Stimulated activated CD8-positive, alpha-beta memory T cell treated with anti-CD3 and anti-CD28 coated beads, Interleukin-2, amount 100 ng/mL, for 48 hours (primary cell): ENCODE measurements around the gene SNRNP200.

Source experiments
- DNase-seq, 2 donors: peaks; one replicate each; pipeline ENCODE4 v3.0.0-alpha.2; 2020; ENCODE audit warnings: low read depth in 2 of 2

SNRNP200 gene

GRCh38 chr2:96251721-96252292 is 53.5 kb downstream of the SNRNP200 start:
- no peak for DNase-seq

DNA sequence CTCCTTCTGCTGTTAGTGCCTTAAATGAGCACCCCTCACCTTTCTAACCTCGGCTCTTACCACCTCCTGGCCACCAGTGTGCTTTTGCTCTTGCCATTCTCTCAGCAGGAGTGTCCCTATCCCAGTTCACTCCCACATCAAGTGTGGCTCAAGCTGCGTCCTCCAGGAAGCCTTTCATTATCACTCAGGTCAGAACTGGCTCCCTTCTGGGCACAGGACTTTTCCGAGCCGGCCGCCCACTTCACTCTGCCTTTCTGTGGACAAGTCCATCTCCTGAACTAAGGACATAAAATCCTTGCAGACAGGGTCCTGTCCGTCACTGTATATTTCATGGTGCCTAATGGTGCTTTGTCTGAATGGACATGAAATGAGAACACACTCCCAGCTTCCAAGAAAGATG is 55.2 kb downstream of the SNRNP200 start:
- no peak for DNase-seq

- no peak for DNase-seq
Measured at GRCh38 chr2:96249654-96250053, 55.7 kb downstream of the SNRNP200 start.

GRCh38 chr2:96248624-96249023 is 56.7 kb downstream of the SNRNP200 start:
- DNase-seq = no peak

GRCh38 chr2:96247896-96248295 is 57.5 kb downstream of the SNRNP200 start:
- DNase-seq = no peak

DNA sequence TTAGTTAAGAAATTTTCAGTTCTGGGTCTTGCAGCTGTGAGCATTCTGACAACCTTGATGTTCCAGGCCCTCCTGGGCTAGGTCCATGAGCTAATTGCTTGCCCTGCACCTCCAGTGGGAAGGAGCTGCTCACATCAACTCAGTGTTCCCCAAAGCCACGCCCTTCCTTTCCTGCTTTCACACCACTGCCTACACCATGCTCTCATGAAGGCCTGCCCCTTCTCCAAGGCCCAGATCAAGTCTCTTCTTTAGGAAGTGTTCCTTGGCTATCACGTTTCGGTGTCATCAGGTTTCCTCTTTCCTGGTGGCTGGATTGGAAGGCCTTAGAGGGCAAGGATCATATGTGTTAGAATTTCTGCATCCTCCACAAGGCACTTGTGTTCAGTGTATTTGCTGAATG is 58.3 kb downstream of the SNRNP200 start:
- no peak for DNase-seq

DNA sequence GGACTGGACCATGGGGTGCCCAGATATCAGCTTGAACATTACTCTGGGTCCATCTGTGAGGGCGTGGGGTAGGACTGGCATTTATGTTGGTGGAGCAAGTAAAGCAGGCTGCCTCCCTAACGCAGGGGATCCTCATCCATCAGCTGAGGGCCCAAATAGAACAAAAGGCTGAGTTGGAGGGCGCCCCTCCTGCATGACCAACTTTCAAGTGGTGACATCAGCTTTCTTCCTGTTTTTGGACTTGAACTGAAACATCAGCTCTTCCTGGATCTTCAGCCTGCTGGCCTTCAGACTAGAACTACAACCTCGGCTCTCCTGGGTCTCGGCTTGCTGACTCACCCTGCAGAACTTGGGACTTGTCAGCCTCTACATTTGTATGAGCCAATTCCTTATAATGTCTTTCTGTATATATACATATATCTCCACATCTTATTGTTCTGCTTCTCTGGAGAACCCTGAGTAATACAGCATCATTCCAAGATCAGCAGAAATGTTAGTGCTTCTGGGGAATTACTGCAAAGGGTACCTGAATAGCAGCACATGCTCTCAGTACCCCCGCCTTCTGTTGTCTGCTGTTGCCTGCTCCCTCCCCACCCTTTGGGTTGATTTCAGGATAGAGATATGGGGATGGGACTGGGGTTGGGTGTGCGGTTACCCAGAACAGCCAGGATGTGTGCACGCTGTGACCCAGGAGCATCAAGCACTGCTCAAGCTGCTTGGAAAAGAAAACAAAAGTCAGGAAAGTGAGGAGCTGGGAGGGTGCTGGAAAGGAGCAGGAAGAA is 59.5 kb downstream of the SNRNP200 start:
- DNase-seq = no peak

GRCh38 chr2:96243843-96244242 is 61.5 kb downstream of the SNRNP200 start:
- DNase-seq = no peak

GRCh38 chr2:96241900-96242611 is 63.3 kb downstream of the SNRNP200 start:
- DNase-seq = peak; percentile 27 to 47

GRCh38 chr2:96241227-96241626 is 64.1 kb downstream of the SNRNP200 start:
- no peak for DNase-seq

DNA sequence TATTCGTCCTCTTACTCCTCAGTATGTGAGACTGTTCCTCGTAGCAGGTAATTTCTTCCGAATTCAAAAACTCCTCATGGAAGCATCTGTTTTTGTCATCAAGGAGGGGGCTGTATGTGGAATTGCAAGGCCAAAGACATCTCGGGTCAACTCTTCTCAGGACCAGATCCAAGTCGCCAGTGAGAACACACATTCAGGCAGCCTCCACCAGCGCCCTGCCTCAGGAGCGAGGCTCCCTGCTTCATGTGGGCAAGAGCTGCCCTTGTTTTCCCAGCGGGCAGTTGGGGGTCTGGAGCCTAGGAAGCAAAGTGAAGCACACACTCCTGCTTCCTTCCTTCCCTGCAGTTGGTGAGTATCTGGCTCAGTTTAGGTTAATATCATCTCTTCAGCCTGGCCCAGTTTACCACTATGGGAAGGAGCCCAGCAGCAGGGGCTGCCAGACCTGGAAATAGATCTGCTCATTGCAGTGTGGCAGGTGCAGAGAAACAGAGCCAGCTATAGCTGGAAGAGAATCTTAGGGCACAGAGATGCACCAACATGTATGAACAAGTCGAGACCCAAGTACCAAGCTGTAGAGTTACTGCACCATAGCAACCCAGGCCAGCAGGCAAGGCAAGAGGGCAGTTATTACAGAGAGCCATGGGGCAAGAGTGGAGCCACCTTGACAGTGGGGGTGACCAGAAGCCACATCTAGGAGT is 64.9 kb downstream of the SNRNP200 start:
- DNase-seq = no peak

GRCh38 chr2:96239745-96240264 is 65.5 kb downstream of the SNRNP200 start:
- no peak for DNase-seq

- no peak for DNase-seq
Measured at GRCh38 chr2:96239091-96239490, 66.3 kb downstream of the SNRNP200 start.

DNA sequence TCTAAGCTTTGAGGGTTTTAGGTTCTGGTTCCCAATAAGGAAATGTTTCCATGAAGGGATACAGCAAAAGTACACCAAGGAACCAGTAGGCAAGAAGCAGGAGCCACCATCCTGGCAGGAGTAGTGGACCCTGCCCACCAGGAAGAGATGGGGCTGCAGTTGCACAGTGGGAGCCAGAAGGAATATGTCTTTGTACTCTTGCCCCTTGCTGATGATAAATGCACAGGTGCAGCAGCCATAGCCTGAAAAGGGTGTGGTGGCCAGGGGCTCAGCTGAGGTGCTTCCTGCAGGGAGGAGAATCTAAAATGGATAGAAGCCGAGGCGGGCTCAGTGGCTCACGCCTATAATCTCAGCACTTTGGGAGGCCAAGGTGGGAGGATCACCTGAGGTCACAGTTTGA is 67.1 kb downstream of the SNRNP200 start:
- DNase-seq = no peak

- DNase-seq = no peak
Measured at GRCh38 chr2:96236882-96237281, 68.5 kb downstream of the SNRNP200 start.

DNA sequence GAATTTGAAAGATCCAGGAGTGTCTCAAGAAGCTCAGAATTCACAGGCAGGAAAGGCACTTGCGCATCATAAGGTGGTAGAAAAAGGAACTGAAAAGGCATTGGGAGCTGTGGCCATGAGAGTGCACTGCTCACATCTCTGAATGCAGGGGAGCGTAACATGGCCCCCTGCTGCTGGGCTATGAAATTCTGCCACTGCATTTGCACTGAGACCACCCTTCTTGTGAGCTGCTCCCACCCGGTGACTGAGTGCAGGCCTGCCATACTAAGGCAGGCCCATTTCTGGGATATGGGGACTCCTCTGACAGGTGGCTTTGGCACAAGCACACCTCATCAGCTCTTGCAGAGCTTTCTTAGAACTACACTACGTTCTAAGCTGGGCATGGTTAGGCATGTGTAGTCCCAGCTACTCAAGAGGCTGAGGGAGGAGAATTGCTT is 71.4 kb downstream of the SNRNP200 start:
- no peak for DNase-seq

DNA sequence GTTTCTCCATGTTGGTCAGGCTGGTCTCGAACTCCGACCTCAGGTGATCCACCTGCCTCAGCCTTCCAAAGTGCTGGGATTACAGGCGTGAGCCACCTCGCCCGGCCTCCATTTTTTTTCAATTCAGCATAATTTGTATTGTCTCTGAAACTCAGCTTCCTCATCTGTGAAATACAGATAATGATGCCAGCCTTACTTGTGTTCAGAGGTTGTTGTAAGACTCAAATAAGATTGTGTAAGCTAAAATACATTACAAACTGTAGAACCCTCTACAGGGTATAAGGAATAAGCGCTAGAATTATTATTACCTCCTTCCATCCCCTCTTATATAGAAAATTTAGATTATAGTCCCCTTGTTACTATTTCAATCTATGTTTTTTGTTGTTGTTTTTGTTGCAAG is 71.9 kb downstream of the SNRNP200 start:
- no peak for DNase-seq

DNA sequence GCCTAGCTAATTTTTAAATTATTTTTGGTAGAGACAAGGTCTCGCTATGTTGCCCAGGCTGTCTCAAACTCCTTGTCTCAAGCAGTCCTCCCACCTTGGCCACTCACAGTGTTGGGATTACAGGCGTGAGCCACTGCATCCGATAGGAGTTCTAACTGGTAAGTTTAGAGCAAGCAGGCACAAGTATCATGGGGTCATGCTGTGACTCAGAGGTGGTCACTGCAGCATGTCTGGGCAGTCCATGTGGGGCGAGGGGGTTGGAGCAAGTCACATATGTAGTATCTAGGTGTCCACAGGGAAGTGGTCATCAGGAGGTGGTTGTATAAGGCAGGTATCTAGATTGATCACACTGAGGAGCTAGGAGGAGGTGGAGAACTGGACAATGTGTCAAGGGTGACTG is 74.0 kb downstream of the SNRNP200 start:
- DNase-seq = no peak

DNA sequence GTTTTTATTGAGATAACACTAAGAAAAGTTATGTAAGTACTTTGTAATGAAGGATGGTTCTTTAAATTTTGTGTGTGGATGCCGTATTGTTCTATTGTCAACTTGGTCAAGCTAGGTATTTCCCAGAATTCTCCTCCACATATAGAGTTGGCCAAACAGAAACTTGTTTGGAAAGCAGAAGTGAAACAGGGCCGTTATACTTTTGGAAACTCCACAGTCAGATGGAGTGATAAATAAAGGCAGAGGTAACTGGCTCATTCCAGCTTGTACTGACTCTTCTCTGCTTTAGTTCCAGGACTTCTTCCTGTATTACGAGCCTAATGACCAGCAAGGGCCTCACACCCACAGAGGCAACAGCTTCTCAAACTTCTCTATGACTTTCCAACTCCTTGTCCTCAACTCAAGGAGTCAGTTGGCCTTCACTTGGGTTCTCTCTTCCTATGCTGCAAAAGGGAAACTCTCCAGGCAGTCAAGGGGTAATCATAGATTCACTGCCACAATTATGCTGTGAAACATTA is 80.3 kb downstream of the SNRNP200 start:
- no peak for DNase-seq
